ENCODE measurements around the gene CBFA2T2. TPM values are rescaled to one million over a fixed set of nuclear protein-coding genes. Genes with fewer than 3 reads are reported as not detected.
"Not testable (repeated sequence)": the region's sequence is repeated elsewhere in the genome, so short reads cannot be mapped to it uniquely, and the experiment has no call there.

The CBFA2T2 gene
- total RNA-seq, 2 donors from 2014 or later: 14.4 to 15.7 TPM

DNA sequence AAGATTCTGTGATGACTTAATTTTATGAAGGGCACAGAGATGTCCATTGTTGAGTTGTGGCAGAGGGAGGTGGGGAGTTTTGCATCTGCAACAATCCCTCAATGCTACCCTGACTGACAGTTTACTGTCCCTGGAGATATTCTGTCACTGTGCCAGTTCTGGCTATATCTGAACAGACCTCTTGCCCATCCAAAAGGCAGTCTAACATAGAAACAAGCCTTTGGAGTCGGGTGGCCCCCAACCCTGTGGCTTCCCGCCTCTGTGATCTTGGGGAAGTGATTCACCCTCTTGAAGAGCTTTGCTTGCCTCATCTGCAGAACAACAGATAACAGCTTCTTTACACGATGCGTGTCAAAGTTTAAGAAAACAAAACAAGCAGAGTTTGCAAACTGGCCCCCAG is 200.1 kb downstream of the CBFA2T2 start:
- Mint-ChIP-seq H3K4me1 (ENCODE audit: low read depth) (peaks cover 55% of the 10 kb centered on the region), H3K27me3 (ENCODE audit: low read depth) (no peaks in the 10 kb centered on the region), H3K9me3 (no peaks in the 10 kb centered on the region), H3K4me3 (peak overlapping the region; percentile 78 to 83), H3K27ac (peak overlapping the region; percentile 88), H3K36me3 (ENCODE audit: insufficient read depth in 2 of 2) (peaks cover 3 to 4% of the 10 kb centered on the region in 2 donors)
- DNase-seq: peak; percentile 68 to 82
- ATAC-seq (replicated peaks in 1 of 2): peak; percentile 32 to 42

DNA sequence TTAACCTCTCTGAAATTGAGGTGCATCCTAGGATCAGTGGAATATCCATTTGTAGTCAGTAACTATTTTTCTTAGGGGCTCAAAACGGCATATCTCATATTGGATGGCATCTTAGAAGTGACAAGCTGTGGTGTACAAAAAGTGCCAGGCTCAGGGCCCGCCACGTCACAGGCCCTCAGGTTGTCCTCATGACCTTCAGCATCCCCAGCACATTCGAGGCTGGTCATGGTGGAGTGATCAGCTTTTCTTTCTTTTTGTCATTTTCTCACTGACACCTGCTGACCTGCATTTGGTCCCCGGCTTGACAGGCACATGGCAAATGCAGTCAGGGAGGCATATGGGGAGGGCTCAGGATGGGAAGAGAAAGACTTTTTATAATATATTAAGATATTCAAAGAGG is 203.4 kb downstream of the CBFA2T2 start:
- H3K27ac Mint-ChIP-seq: no peak overlapping the region
- peaks cover 34% of the 10 kb centered on the region for H3K4me1 Mint-ChIP-seq (ENCODE audit: low read depth)
- H3K36me3 Mint-ChIP-seq (ENCODE audit: insufficient read depth in 2 of 2): no peaks in the 10 kb centered on the region
- H3K9me3 Mint-ChIP-seq: no peaks in the 10 kb centered on the region
- DNase-seq (no peak), ATAC-seq (replicated peaks in 1 of 2) (no peak)
- H3K4me3 Mint-ChIP-seq: no peak overlapping the region
- no peaks in the 10 kb centered on the region for H3K27me3 Mint-ChIP-seq (ENCODE audit: low read depth)

DNA sequence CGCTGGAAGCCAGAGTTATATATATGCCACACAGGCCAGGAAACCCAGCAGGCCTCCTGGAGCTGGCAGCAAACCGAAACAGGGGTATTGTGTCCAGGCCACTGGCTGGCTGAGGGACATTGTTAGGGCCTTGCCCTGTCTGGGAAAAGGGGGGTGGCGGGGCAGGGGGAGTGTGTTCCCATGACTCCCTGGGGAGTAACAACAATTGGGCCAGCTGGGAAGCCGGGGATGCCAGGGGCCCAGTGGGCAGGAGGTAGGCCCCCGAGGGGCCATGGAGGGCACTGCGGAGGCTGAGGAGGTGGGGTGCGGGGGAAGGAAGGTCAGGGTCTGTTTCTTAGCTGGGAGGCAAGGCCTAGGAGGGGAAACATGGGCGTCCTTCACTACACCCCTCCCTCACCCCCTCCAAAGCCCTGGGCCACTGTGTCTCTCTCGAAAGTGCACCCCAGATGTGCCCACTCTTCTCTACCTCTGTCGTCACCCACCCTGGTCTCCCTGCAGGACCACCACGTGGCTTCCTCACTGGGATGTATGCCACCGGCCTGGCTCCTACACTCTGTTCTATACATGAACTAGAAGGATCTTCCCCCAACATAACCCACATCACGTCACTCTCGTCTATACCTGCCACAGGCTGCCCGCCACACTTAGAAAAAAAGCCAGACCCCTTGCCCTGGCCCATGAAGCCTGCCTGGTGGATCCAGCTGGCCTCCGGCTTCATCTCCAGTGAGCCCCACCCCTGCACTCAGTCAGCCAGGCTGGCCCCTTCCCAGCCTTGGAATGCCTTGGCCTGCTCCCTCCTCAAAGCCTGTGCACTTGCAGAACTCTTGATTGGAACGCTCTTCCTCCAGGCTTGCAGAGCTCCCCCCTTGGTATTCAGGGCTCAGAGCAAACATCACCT is 204.1 kb downstream of the CBFA2T2 start:
- Mint-ChIP-seq H3K9me3 (no peaks in the 10 kb centered on the region), H3K4me1 (ENCODE audit: low read depth) (peaks cover 27% of the 10 kb centered on the region), H3K27me3 (ENCODE audit: low read depth) (no peaks in the 10 kb centered on the region), H3K27ac (no peak overlapping the region), H3K4me3 (no peak overlapping the region), H3K36me3 (ENCODE audit: insufficient read depth in 2 of 2) (no peaks in the 10 kb centered on the region)
- DNase-seq (no peak), ATAC-seq (replicated peaks in 1 of 2) (no peak)

DNA sequence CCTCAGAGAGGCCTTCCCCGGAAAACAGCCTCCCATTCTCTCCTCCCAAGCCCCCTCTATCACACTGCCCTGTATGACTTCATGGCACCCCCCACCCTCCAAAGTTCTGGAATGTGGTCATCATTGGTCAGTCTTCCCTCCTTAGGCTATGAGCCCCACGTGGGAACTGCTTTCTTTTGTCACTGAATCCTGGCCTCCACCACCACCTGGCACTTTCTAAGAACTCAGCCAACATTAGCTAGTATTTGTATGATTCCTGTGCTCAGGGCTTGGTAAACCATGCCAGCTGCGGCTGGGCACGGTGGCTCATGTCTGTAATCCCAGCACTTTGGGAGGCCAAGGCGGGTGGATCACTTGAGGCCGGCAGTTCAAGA is 204.7 kb downstream of the CBFA2T2 start:
- Mint-ChIP-seq H3K9me3 (no peaks in the 10 kb centered on the region), H3K27me3 (ENCODE audit: low read depth) (no peaks in the 10 kb centered on the region), H3K4me3 (no peak overlapping the region), H3K36me3 (ENCODE audit: insufficient read depth in 2 of 2) (no peaks in the 10 kb centered on the region), H3K27ac (no peak overlapping the region), H3K4me1 (ENCODE audit: low read depth) (peaks cover 21% of the 10 kb centered on the region)
- DNase-seq (no peak), ATAC-seq (replicated peaks in 1 of 2) (no peak)

DNA sequence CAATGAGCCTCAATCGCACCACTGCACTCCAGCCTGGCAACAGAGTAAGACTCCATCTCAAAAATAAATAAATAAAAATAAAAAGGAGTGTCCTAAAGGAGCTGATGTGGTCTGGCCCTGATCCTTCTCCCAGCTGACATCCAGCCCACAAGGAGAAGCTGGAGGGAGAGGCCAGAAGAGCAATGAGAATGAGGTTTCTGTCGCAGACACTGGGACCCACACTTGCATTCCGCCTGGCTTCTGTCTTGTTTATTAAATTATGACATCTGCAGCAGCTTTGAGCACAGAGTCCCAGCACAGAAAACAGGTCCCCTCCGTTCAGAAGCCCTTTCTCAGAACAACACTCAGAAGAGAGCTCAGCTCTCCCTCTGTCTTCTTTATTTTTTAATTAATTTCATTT is 206.6 kb downstream of the CBFA2T2 start:
- DNase-seq (no peak), ATAC-seq (replicated peaks in 1 of 2) (no peak)
- Mint-ChIP-seq H3K27me3 (ENCODE audit: low read depth) (no peaks in the 10 kb centered on the region), H3K9me3 (no peaks in the 10 kb centered on the region), H3K4me3 (no peak overlapping the region), H3K36me3 (ENCODE audit: insufficient read depth in 2 of 2) (peaks cover 0 to 5% of the 10 kb centered on the region in 2 donors), H3K4me1 (ENCODE audit: low read depth) (peaks cover 2% of the 10 kb centered on the region), H3K27ac (no peak overlapping the region)

DNA sequence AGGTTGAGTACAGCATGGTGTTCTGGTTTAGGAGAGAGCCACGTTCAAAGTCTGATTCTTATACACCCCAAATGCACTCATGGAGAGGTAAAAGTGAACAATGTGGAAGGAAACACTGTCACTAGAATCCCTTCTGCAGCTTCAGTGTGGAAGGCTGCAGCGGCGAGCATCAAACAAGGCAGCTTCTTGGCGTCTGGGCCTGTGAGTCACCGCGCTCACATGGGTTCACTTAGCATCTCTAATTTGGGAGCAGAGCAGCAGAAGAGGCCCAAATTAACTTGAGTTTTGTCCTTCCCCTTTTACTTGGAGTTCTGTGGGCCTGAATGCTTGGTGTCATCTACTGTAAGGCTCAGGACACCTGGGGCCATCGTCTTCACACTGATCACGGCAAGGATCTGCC is 207.2 kb downstream of the CBFA2T2 start:
- Mint-ChIP-seq H3K4me3 (no peak overlapping the region), H3K9me3 (no peaks in the 10 kb centered on the region), H3K27ac (no peak overlapping the region), H3K4me1 (ENCODE audit: low read depth) (no peaks in the 10 kb centered on the region), H3K27me3 (ENCODE audit: low read depth) (no peaks in the 10 kb centered on the region), H3K36me3 (ENCODE audit: insufficient read depth in 2 of 2) (peaks cover 0 to 5% of the 10 kb centered on the region in 2 donors)
- DNase-seq (no peak), ATAC-seq (replicated peaks in 1 of 2) (no peak)

DNA sequence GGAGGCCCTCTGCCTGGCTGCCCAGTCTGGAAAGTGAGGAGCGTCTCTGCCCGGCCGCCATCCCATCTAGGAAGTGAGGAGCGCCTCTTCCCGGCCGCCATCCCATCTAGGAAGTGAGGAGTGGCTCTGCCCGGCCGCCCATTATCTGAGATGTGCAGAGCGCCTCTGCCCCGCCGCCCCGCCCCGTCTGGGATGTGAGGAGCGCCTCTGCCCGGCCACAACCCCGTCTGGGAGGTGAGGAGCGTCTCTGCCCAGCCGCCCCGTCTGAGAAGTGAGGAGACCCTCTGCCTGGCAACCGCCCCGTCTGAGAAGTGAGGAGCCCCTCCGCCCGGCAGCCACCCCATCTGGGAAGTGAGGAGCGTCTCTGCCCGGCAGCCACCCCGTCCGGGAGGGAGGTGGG is 209.1 kb downstream of the CBFA2T2 start:
- H3K27ac Mint-ChIP-seq; H3K4me3 Mint-ChIP-seq; H3K27me3 Mint-ChIP-seq (ENCODE audit: low read depth); ATAC-seq (replicated peaks in 1 of 2); H3K4me1 Mint-ChIP-seq (ENCODE audit: low read depth); H3K36me3 Mint-ChIP-seq (ENCODE audit: insufficient read depth in 2 of 2); H3K9me3 Mint-ChIP-seq; DNase-seq: not testable (repeated sequence)

Other genes with a start within 250 kb of the CBFA2T2 start
- not detected for gene BPIFB1, start 206.9 kb upstream of the CBFA2T2 start, total RNA-seq
- 10 to 100 TPM; 43.0 to 64.2 TPM for gene CDK5RAP1, start 88.6 kb upstream of the CBFA2T2 start, total RNA-seq
- 1 to 10 TPM; 2.2 to 3.7 TPM for gene SNTA1, start 46.3 kb upstream of the CBFA2T2 start, total RNA-seq
- under 1 TPM; 0.17 to 0.23 TPM for gene C20orf144, start 172.2 kb downstream of the CBFA2T2 start, total RNA-seq
- gene ACTL10, start 176.8 kb downstream of the CBFA2T2 start, total RNA-seq: 1 to 10 TPM; 1.4 to 1.8 TPM
- 10 to 100 TPM; 18.5 to 18.8 TPM for gene NECAB3, start 184.3 kb downstream of the CBFA2T2 start, total RNA-seq
- gene E2F1, start 196.3 kb downstream of the CBFA2T2 start, total RNA-seq: 10 to 100 TPM; 64.5 to 81.5 TPM
- gene PXMP4, start 230.2 kb downstream of the CBFA2T2 start, total RNA-seq: 10 to 100 TPM; 12.8 to 16.9 TPM
- gene ZNF341, start 241.9 kb downstream of the CBFA2T2 start, total RNA-seq: 1 to 10 TPM; 3.0 to 3.3 TPM